Heart left ventricle (tissue), 13 donors: ENCODE data around the gene PCLO.

ENCODE experiments used
- POLR2A ChIP-seq, 2 donors: fragments of 450-650 bp; IDR thresholded peaks; one replicate each; pipeline ENCODE4 v1.6.1; 2017; ENCODE audit warnings: antibody characterized with exemption in 2 of 2, mild to moderate bottlenecking in 2 of 2, moderate library complexity in 2 of 2
- TF ChIP-seq, protein P1 (sequence below), 12 donors: fragments of 200-600 bp; sonication (generic) in 4 of 12; IDR thresholded peaks; one replicate each; pipeline versions ENCODE4 v1.5.0 to v1.8.0; 2018 to 2022; ENCODE audit warnings: antibody characterized with exemption in 12 of 12, mild to moderate bottlenecking in 5 of 12
- donor health status: ischemic (EF 13 %, LVEDD 7.1; RV severe dilation, severe dysfunction).
- donor health status: DM: no; HTN: yes; CAD: no.
- donor health status: DM: no; HTN: no; CAD: no.
- donor health status: ischemic (EF 25% LVEDD 6.9; RV normal size, moderate dysfunction).
- donor health status: ischemic (EF 25% LVEDD 5.7; RV mildly dilated, moderate dysfunction).
- donor health status: ischemic (EF 35%, LVEDD 5.7; RV mildly dilated, moderate dysfunction).
- donor health status: nonischemic (EF 11% LVEDD 7.7; RV severe dilation, severe dysfunction).
- donor health status: DM: yes; HTN: yes; CAD: no.
- donor health status: PGD.
- donor health status: ischemic (EF 29% LVEDD 5.4; RV normal size, mild dysfunction).
- donor health status: nonischemic (EF 23%, LVEDD 6.1; RV moderate dilation, normal function).

- TF ChIP-seq, protein P1, sequence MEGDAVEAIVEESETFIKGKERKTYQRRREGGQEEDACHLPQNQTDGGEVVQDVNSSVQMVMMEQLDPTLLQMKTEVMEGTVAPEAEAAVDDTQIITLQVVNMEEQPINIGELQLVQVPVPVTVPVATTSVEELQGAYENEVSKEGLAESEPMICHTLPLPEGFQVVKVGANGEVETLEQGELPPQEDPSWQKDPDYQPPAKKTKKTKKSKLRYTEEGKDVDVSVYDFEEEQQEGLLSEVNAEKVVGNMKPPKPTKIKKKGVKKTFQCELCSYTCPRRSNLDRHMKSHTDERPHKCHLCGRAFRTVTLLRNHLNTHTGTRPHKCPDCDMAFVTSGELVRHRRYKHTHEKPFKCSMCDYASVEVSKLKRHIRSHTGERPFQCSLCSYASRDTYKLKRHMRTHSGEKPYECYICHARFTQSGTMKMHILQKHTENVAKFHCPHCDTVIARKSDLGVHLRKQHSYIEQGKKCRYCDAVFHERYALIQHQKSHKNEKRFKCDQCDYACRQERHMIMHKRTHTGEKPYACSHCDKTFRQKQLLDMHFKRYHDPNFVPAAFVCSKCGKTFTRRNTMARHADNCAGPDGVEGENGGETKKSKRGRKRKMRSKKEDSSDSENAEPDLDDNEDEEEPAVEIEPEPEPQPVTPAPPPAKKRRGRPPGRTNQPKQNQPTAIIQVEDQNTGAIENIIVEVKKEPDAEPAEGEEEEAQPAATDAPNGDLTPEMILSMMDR (IDR thresholded peaks at IDR 0.05), result no peak
- TF ChIP-seq POLR2A (IDR thresholded peaks at IDR 0.05), result no peak
Observed at GRCh38 chr7:82762880-82763279, 399.8 kb downstream of the PCLO start.
